Activated CD8-positive, alpha-beta memory T cell treated with anti-CD3 and anti-CD28 coated beads, Interleukin-2, amount 10 ng/mL, durations not matched to agents 7 days and 5 days (primary cell): ENCODE data around the gene IREB2. TPM values are rescaled to one million over a fixed set of nuclear protein-coding genes. Genes with fewer than 3 reads are reported as not detected.
"Not testable (repeated sequence)": the region's sequence is repeated elsewhere in the genome, so short reads cannot be mapped to it uniquely, and the experiment has no call there.

Source experiments
- ATAC-seq: fragments of 150-1000 bp; cut with Tn5 transposase; one replicate; pipeline ENCODE4 v1.10.0; 2021; ENCODE audit warnings: moderate library complexity
- CTCF ChIA-PET: fragments of 350-600 bp; sonication (Branson Sonifier 250); formaldehyde crosslinking; loops from one replicate; lab custom pipeline; 2021; ENCODE audit warnings: antibody characterized with exemption; lab: Charles Lee
- DNase-seq: peaks from one replicate; pipeline ENCODE4 v3.0.0-alpha.2; 2020
- H3K27ac Mint-ChIP-seq: one replicate; pipeline ENCODE4 v1.8.0; 2021; ENCODE audit warnings: mild to moderate bottlenecking, mixed read lengths
- H3K27me3 Mint-ChIP-seq: one replicate; pipeline ENCODE4 v1.8.0; 2021; ENCODE audit warnings: mixed read lengths
- H3K36me3 Mint-ChIP-seq: one replicate; pipeline ENCODE4 v1.8.0; 2021; ENCODE audit warnings: mild to moderate bottlenecking, mixed read lengths
- H3K4me1 Mint-ChIP-seq: one replicate; pipeline ENCODE4 v1.8.0; 2021; ENCODE audit warnings: mixed read lengths
- H3K4me3 Mint-ChIP-seq: one replicate; pipeline ENCODE4 v1.8.0; 2021; ENCODE audit warnings: mild to moderate bottlenecking, moderate library complexity, mixed read lengths
- H3K9me3 Mint-ChIP-seq: one replicate; pipeline ENCODE4 v1.8.0; 2022; ENCODE audit warnings: low read depth, mixed read lengths
- total RNA-seq, 2 experiments: library from RNA; stranded (reverse); gene quantifications; one replicate each; pipeline ENCODE4 v1.2.3, GENCODE V29; 2021

IREB2 gene
- total RNA-seq, 2 experiments from 2014 or later, result 60.0 to 72.0 TPM

DNA sequence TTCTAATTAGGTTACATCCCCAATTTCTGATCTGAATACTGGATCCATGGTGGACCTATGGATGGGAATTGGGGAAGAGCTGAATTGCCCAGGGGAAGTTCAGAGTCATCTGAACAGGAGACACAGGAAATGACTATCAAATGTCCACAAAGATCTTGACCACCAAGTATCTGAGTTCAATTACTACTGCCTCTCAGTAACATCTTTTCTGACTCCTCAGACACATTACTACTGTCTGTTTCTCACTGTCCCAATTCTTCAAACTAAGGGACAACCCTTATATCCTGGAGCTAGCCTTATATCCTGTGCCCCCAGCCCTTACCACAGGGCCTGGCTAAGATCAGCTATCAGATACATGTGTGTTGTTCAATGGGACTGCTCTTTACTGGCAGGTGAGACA is 10.1 kb upstream of the IREB2 start:
- no peaks in the 10 kb centered on the region for H3K36me3 Mint-ChIP-seq
- DNase-seq (no peak), ATAC-seq (no peak)
- no peak overlapping the region for H3K27ac Mint-ChIP-seq
- H3K4me1 Mint-ChIP-seq, result peaks cover 15% of the 10 kb centered on the region
- CTCF ChIA-PET, result interaction anchor here (1.0 to 1.3 kb wide), 2 partner anchors 8 to 10 kb away, joined by 4 to 5 read pairs; partner anchors contain the start of gene IREB2
- H3K9me3 Mint-ChIP-seq, result no peaks in the 10 kb centered on the region
- peaks cover 20% of the 10 kb centered on the region for H3K27me3 Mint-ChIP-seq
- H3K4me3 Mint-ChIP-seq, result no peak overlapping the region

DNA sequence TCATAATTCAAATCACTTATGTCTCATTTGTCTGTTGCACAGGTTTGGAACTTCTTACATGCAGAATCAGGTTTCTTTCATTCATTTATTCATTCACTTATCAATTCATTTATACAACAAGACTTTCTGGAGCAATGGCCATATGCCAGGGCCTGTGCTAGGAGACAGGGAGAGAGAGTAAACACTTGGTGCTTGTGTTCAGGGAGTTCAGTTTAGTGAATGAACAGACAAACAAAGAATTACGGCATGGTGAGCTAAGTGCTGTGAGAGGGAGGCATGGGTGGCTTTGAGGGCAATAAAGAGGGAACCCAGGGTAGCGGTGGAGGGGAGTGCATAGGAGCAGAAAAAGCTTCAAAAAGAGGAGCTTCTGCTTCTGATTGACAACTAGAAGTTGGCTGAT is 8.5 kb upstream of the IREB2 start:
- CTCF ChIA-PET, result interaction anchor here (1.1 kb wide), 1 partner anchor 121 kb away, joined by 3 read pairs; no protein-coding TSS in a partner anchor
- Mint-ChIP-seq H3K4me3 (no peak overlapping the region), H3K27ac (no peak overlapping the region), H3K4me1 (peaks cover 20% of the 10 kb centered on the region), H3K36me3 (no peaks in the 10 kb centered on the region), H3K27me3 (peaks cover 14% of the 10 kb centered on the region), H3K9me3 (no peaks in the 10 kb centered on the region)
- no peak for ATAC-seq
- DNase-seq, result no peak

DNA sequence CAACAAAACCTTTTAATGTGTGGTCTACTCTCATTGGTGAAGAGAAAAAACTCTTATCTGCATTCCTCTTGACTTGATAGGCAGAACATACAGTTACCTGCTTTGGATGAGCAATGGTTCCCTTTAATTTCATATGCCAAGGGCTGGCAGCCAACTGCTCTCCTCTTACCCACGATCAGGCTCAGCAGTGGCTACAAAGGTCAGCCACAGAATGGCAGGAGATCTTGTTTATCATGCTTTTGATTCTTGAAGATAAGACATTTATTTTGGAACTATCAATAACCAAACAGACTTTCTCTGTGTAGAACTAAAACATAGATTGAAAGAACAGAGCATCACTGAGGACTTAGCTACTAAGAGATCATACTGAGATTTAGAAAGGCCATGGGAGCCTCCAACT is 6.1 kb upstream of the IREB2 start:
- H3K4me1 Mint-ChIP-seq, result peaks cover 12% of the 10 kb centered on the region
- no peak for ATAC-seq
- no peak overlapping the region for H3K4me3 Mint-ChIP-seq
- H3K27ac Mint-ChIP-seq, result no peak overlapping the region
- H3K36me3 Mint-ChIP-seq, result no peaks in the 10 kb centered on the region
- DNase-seq, result no peak
- H3K9me3 Mint-ChIP-seq, result no peaks in the 10 kb centered on the region
- CTCF ChIA-PET, result no interaction called here
- peaks cover 14% of the 10 kb centered on the region for H3K27me3 Mint-ChIP-seq

DNA sequence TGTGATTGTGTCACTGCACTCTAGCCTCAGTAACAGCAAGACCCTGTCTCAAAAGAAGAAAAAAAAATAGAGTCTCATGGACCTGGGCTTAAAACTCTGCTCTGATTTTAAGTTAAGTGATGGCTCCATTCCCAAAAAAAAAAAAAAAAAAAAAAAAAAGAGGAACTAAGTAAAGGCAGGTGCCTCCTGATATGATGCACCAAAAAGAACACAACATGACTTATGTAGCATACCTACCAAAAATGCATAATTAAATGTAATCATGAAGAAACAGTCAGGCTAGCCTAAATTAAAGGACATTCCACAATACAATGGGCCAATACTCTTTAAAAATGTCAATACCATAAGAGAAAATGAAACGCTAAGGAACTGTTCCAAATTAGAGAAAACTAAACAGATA is 5.4 kb upstream of the IREB2 start:
- no peaks in the 10 kb centered on the region for H3K9me3 Mint-ChIP-seq
- DNase-seq (no peak), ATAC-seq (no peak)
- peaks cover 15% of the 10 kb centered on the region for H3K4me1 Mint-ChIP-seq
- no peak overlapping the region for H3K4me3 Mint-ChIP-seq
- H3K27ac Mint-ChIP-seq, result no peak overlapping the region
- H3K27me3 Mint-ChIP-seq, result peaks cover 14% of the 10 kb centered on the region
- CTCF ChIA-PET, result no interaction called here
- no peaks in the 10 kb centered on the region for H3K36me3 Mint-ChIP-seq

DNA sequence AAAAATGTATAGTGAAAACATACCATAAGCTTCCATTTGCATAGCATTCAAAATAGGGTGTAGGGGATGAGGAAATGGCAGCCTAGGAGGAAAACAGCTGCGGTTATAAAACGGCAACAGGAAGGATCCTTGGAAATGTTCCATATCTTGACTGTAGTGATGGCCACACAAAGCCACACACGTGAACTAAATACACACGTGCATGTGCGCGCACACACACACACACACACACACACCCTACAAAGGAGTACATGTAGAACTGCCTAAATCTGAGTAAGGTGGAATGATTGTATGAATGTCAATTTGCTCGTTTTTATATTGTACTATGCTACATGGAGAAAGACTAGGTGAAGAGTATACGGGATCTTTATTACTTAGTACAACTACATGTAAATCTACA is 3.9 kb upstream of the IREB2 start:
- Mint-ChIP-seq H3K4me3 (no peak overlapping the region), H3K27ac (no peak overlapping the region), H3K36me3 (no peaks in the 10 kb centered on the region), H3K4me1 (peaks cover 18% of the 10 kb centered on the region), H3K9me3 (no peaks in the 10 kb centered on the region), H3K27me3 (peaks cover 14% of the 10 kb centered on the region)
- DNase-seq (peak; percentile 1), ATAC-seq (no peak)
- CTCF ChIA-PET, result interaction anchor here (0.8 kb wide), 1 partner anchor 12 kb away, joined by 4 read pairs; no protein-coding TSS in a partner anchor

DNA sequence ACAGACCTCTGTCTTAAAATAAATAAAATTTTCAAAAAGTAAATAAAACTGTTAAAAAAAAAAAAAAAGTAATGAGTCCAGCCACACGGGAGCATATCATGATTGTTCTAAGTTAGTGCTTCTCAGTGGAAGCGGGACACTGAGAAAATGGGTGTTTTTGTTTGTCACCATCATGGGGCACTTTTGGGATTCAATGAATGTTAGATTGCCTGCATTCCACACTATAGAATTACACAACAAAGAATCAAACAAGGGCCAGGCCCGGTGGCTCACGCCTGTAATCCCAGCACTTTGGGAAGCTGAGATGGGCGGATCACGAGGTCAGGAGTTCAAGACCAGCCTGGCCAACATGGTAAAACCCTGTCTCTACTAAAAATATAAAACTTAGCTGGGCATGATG is 3.3 kb upstream of the IREB2 start:
- peaks cover 11% of the 10 kb centered on the region for H3K27me3 Mint-ChIP-seq
- peaks cover 23% of the 10 kb centered on the region for H3K4me1 Mint-ChIP-seq
- DNase-seq, H3K4me3 Mint-ChIP-seq, H3K27ac Mint-ChIP-seq, H3K36me3 Mint-ChIP-seq, CTCF ChIA-PET, H3K9me3 Mint-ChIP-seq, ATAC-seq: not testable (repeated sequence)

DNA sequence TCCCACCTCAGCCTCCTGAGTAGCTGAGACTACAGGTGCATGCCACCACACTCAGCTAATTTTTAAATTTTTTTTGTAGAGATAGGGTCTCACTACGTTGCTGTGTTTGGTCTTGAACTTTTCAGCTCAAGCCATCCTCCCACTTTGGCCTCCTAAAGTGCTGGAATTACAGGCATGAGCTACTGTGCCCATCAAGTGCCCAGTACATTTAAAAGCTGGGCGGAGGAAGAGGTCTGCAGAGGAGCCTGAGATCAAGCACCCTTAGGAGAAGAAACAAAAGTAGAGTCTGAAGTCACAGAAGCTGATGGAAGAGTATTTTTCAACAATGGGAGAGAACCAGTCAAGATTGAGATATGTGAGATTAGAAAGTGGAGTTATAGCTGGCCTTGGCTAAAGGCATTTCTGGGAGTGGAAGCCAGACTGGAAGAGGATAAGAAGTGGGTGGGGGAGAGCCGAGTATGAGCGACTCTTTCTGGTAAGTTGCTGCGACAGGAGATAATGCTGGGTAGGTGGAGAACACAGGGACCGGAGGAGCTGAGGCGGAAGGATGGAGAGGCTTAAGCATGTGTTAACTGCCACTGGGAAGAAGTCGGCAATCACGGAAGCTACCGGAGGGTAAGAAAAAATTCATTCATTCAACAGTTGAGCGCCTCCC is 782 bp upstream of the IREB2 start:
- Mint-ChIP-seq H3K27ac (peak overlapping the region; percentile 90), H3K4me3 (peak overlapping the region; percentile 86), H3K27me3 (peaks cover 5% of the 10 kb centered on the region), H3K4me1 (peaks cover 43% of the 10 kb centered on the region), H3K9me3 (no peaks in the 10 kb centered on the region), H3K36me3 (peaks cover 15% of the 10 kb centered on the region)
- ATAC-seq, result no peak
- CTCF ChIA-PET, result interaction anchor here (0.8 to 3.4 kb wide), 12 partner anchors 9 to 436 kb away, joined by 3 to 34 read pairs (median 4); partner anchors contain the start of genes DNAJA4, HYKK and SKIC8
- no peak for DNase-seq

DNA sequence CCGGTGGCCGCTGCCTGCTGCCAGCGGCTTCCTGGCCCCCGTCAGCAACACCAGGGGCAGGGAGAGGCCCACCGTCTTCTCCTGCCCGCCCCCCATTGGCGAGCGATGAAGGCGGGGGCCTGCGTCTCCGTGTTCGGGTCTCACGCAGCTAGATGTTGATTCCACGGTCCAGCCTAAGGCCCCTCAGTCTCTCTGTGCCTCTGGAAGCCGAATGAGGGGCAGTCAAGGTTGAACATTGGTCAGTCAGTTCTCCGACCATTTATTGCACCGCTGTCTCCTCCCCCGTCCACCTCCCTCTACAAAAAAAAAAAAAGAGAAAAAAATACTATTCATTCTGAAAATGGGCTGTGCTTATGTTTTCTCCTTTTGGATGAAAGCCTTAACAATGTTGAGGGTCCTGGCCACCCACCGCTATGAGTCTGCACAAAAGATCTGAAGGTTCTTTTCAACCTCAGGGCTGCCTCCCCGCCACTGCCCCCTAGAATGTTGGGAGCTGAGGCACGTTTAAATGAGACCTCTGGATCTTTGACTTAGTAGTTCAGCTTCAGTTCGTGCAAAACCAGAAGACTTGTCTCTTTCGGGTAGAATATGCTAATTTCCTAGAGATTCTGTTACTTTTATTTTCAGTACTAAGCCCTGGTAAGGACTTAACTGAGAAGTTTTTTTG is 736 bp downstream of the IREB2 start:
- H3K4me3 Mint-ChIP-seq, result peak overlapping the region; percentile 86
- H3K27ac Mint-ChIP-seq, result peak overlapping the region; percentile 90
- peaks cover 52% of the 10 kb centered on the region for H3K4me1 Mint-ChIP-seq

DNA sequence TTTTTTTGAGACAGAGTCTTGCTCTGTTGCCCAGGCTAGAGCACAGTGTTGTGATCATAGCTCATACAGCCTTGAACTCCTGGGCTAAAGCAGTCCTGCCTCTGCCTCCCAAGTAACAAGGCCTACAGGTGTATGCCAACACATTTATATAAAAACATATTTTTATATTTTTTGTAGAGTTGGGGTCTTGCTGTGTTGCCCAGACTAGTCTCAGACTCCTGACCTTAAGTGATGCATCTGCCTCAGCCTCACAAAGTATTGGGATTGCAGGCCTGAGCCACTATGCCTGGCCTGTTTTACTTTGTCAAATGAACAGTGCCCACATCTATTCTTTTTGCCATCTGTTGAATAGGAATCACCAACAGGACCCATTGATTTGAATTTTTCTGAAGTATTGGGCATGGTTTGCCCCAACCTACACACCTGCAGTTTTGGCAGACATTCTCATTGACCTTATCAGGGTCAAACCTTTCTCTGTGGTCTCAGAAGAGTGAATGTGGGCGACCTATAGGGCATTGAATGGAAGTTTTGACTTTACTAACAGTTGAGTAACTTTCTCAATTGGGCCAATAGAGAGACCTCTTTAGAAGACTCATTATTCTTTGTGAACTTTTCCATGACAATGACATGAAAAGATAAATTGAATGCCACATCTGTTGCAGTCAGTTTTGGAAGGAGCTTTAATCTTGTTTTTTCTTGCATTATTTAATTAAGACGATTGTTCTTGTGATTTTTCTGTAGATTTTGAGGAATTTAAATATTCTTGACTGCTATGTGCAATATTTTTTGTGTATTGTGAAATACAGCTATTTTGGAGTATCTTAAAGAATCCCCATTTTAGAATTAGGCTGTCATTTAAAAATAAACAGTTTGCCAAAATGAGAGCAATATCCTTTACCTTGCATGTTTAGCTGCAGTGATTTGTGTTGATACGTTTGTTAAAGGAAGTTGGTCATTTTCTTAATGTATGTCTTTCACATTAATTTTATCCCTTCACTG is 2.7 kb downstream of the IREB2 start:
- DNase-seq (no peak), ATAC-seq (no peak)
- H3K36me3 Mint-ChIP-seq, result peaks cover 35% of the 10 kb centered on the region
- H3K9me3 Mint-ChIP-seq, result no peaks in the 10 kb centered on the region
- no peaks in the 10 kb centered on the region for H3K27me3 Mint-ChIP-seq
- H3K4me3 Mint-ChIP-seq, result no peak overlapping the region
- peak overlapping the region; percentile 57 for H3K27ac Mint-ChIP-seq
- H3K4me1 Mint-ChIP-seq, result peaks cover 59% of the 10 kb centered on the region
- CTCF ChIA-PET, result no interaction called here

More for the DNA sequence above, 736 bp downstream of the IREB2 start:
- DNase-seq, result peak; percentile 62
- H3K9me3 Mint-ChIP-seq, result no peaks in the 10 kb centered on the region
- ATAC-seq, result peak; percentile 6
- CTCF ChIA-PET, result interaction anchor here (1.0 to 2.2 kb wide), 6 partner anchors 12 to 290 kb away, joined by 3 to 8 read pairs (median 4); partner anchors contain the start of genes DNAJA4, HYKK and PSMA4
- peaks cover 24% of the 10 kb centered on the region for H3K36me3 Mint-ChIP-seq
- no peaks in the 10 kb centered on the region for H3K27me3 Mint-ChIP-seq

DNA sequence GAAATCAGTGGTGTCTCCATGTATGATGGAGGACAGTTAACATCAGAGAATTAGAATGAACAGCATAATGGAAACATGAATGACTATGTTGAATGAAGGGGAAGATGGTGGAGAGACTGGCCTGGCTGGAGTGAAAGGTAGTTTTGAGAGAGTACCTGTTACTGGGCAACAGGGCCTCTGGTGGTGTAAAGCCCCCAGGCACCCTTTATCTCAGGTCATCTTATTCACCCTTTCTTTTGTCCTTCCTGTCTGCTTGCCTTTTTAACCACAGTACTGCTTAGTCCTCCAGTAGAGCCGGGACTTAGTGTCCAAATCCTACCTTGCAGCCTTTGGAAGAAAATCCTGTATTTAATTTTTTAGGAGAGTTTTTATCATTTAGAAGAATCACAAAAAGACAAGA is 6.2 kb downstream of the IREB2 start:
- H3K4me1 Mint-ChIP-seq, result peaks cover 47% of the 10 kb centered on the region
- DNase-seq, result no peak
- no peaks in the 10 kb centered on the region for H3K9me3 Mint-ChIP-seq
- no peak for ATAC-seq
- CTCF ChIA-PET, result no interaction called here
- H3K27me3 Mint-ChIP-seq, result no peaks in the 10 kb centered on the region
- peaks cover 55% of the 10 kb centered on the region for H3K36me3 Mint-ChIP-seq
- no peak overlapping the region for H3K4me3 Mint-ChIP-seq
- peak overlapping the region; percentile 12 for H3K27ac Mint-ChIP-seq

DNA sequence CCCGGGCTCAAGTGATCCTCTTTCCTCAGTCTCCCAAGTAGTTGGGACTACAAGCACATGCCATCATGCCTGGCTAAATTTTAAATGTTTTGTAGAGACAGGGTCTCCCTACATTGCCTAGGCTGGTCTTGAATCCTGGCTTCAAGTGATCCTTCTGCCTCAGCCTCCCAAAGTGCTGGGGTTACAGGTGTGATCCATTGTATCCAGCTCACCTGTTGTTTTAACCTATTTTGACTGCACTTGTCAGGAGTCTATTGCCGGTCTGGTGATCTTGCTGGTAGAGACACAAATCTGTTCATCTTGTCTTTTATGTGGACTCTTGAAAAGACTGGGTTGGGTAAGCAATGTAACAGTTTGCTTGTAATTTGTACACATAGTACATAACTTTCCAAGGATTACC is 7.9 kb downstream of the IREB2 start:
- peaks cover 52% of the 10 kb centered on the region for H3K36me3 Mint-ChIP-seq
- no peak overlapping the region for H3K27ac Mint-ChIP-seq

DNA sequence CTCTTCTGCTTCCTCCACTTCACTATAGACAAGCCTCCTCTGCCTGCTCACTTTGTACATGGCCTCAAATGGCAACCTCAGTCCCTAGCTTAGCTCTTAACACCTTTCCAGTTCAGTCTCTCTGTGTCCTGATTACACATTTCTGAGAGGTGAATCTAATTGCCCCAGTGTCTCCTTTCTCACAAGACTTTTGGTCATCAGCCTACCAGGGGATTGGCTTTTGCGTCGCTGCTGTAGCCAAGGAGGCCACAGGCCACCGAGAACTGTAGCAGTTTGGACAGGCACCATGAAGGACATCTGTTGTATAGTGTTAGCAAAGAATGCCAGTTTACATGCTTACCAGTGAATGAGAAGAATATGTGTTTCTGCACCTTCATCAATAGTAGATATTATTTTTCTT is 8.5 kb downstream of the IREB2 start:
- Mint-ChIP-seq H3K4me3 (no peak overlapping the region), H3K4me1 (peaks cover 32% of the 10 kb centered on the region), H3K27ac (no peak overlapping the region), H3K9me3 (no peaks in the 10 kb centered on the region), H3K27me3 (no peaks in the 10 kb centered on the region), H3K36me3 (peaks cover 45% of the 10 kb centered on the region)
- DNase-seq, result no peak
- no peak for ATAC-seq
- CTCF ChIA-PET, result interaction anchor here (0.9 kb wide), 1 partner anchor 9 kb away, joined by 3 read pairs; no protein-coding TSS in a partner anchor

More for the DNA sequence above, 7.9 kb downstream of the IREB2 start:
- CTCF ChIA-PET, result interaction anchor here (0.9 kb wide), 1 partner anchor 8 kb away, joined by 3 read pairs; no protein-coding TSS in a partner anchor
- no peaks in the 10 kb centered on the region for H3K9me3 Mint-ChIP-seq
- H3K4me3 Mint-ChIP-seq, result no peak overlapping the region
- ATAC-seq (no peak), DNase-seq (no peak)
- no peaks in the 10 kb centered on the region for H3K27me3 Mint-ChIP-seq
- peaks cover 39% of the 10 kb centered on the region for H3K4me1 Mint-ChIP-seq
